ENCODE data around the gene WRAP53.

The WRAP53 gene

GRCh38 chr17:7684851-7685532, 3.3 kb upstream of the WRAP53 start:
- no peak for DNase-seq

- peak; percentile 89 for DNase-seq
Measured at GRCh38 chr17:7685533-7686221, 2.6 kb upstream of the WRAP53 start.

DNA sequence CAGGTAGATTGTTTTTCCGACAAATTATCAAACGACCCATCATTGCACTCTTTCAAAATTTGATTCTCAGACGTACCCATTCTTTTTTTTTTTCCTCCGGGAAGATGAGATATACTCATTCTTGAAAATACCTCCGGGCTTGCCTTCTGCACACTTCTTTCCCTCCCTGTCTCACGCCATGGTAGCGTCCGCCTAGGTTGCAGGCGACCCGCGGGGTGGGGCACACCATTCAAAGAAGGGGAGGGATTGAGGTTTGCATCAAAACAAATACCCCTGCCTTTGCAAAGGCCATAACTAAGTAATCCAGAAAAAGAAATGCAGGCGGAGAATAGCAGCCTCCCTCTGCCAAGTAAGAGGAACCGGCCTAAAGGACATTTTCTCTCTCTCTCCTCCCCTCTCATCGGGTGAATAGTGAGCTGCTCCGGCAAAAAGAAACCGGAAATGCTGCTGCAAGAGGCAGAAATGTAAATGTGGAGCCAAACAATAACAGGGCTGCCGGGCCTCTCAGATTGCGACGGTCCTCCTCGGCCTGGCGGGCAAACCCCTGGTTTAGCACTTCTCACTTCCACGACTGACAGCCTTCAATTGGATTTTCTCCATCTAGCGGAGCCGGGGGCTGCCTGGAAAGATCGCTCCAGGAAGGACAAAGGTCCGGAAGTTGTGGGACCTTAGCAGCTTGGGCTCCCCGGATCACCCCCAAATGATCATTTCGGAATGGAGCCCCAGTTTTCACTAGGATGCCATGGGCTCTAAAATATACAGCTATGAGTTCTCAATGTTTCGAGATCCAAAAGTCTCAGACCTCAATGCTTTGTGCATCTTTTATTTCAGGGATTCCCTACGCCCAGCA, 1.8 kb upstream of the WRAP53 start:
- DNase-seq, result peak; percentile 75

DNA sequence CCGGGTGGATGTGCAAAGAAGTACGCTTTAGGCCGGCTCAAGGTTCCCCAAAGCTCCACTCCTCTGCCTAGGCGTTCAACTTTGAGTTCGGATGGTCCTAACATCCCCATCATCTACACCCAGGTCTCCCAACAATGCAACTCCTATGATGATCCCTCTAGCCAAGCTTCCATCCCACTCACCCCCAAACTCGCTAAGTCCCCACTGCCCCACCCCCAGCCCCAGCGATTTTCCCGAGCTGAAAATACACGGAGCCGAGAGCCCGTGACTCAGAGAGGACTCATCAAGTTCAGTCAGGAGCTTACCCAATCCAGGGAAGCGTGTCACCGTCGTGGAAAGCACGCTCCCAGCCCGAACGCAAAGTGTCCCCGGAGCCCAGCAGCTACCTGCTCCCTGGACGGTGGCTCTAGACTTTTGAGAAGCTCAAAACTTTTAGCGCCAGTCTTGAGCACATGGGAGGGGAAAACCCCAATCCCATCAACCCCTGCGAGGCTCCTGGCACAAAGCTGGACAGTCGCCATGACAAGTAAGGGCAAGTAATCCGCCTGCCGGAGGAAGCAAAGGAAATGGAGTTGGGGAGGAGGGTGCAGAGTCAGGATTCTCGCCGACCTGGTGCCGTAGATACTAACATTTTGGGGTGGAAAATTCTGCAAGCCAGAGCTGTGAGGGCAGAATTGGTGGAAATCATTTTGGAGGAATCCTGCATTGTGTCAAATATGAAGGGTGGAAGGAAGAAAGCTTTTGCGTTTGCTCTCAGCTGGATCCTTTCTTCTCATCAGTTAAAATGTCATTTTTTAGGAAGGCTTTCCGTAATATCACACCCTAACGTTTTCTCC, 987 bp upstream of the WRAP53 start, which contains the start of gene TP53:
TP53 (minus strand) TSS at position 419 of the 836 bp plus-strand sequence. CDS start 10,896 bp downstream, outside the sequence.
- peak; percentile 90 for DNase-seq

- DNase-seq, result no peak
Measured at GRCh38 chr17:7688808-7689316, 585 bp downstream of the WRAP53 start.

DNA sequence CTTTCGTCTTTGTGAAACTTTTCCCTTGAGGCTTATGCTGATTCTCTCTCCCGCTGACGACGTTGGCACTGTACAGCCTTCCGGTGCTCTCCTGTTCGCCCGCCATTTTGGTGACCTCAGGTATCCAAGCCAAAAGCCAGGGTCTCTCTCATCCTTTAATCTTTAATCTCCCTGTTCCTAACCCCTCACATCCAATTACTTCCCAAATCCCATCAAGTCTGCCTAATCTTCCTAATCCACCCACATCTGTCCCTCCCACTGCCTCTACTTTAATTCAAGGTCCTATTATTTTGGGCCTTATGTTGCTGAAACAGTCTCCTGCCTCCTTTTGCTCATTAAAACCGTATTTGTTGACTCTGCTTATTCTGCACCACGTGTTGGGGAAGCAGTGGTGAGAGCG, 7.3 kb downstream of the WRAP53 start:
- no peak for DNase-seq

- no peak for DNase-seq
Measured at GRCh38 chr17:7697828-7698588, 9.7 kb downstream of the WRAP53 start.

GRCh38 chr17:7700510-7700909, 12.2 kb downstream of the WRAP53 start:
- DNase-seq, result no peak

- DNase-seq, result no peak
Measured at GRCh38 chr17:7701681-7702080, 13.4 kb downstream of the WRAP53 start.

DNA sequence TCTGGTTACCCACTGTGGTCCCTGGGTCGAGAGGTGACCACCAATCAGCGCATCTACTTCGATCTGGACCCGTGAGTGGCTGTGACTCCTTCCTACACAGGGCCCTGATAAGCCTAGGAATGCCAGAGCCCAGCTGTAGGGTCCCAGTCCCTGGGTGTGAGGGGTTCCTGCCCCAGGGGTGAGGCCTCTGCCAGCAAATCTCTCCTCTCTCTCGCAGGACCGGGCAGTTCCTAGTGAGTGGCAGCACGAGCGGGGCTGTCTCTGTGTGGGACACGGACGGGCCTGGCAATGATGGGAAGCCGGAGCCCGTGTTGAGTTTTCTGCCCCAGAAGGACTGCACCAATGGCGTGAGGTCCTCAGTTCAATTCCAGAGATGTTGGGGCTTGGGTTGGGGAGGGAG, 14.5 kb downstream of the WRAP53 start:
- no peak for DNase-seq

GRCh38 chr17:7703584-7704479, 15.6 kb downstream of the WRAP53 start:
- peak; percentile 28 for DNase-seq

DNA sequence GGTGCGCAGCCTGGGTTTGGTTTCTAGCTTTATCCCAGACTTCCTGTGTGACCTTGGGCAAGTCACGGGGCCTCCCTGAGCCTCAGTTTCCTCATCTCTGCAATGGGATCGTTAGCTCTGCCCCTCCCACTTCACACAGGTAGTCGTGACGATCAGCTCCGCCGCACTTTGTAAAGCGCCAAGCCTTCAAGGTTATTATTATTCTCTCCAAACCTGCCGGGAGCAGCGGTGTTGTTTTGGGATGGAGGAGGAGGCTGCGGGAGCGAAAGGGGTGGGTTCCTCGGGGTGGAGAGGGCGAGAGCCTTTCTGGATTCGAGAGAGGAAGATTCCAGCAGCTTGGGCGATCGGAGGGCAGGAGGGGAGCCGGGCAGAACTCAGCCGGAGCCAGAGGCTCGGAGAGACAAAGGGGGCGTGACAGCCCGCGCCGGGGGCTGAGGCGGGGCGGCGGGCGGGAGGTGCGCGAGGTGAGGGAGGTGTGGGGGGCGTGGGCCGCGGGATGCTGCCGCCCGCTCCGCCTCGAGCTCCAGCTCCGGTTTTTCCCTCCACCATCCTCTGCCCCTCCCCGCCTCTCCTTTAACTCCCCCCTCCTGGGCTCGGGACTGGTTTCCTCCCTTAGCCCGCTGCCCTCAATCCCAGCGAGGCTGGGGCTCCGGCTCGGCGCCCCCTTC, 16.5 kb downstream of the WRAP53 start, which contains the start of gene EFNB3:
EFNB3 (plus strand) TSS at position 602 of the 668 bp plus-strand sequence. CDS start 397 bp downstream, outside the sequence.
- no peak for DNase-seq

GRCh38 chr17:7705269-7706255, 17.3 kb downstream of the WRAP53 start:
- DNase-seq, result no peak

- DNase-seq, result no peak
Measured at GRCh38 chr17:7706631-7707354, 18.5 kb downstream of the WRAP53 start.

DNA sequence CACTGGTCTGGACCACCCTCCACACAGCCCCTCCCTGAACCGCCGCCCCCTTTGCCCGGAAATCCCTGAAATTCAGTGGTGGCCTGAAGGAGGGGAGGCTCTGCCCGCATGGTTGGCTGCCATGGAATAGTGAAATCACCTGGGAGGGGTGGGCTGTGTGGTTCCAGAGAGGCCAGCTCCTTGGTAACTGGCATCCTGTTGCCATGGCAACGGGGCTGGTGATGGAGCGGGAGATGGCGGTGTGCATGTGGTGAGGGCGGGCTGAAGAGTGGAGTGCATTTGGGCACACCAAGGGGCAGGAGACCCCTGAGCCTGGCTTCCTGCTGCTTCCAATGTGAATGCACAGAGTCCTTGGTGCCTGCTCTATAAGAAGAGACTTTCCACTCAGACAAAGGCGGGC, 19.2 kb downstream of the WRAP53 start:
- DNase-seq, result no peak

DNA sequence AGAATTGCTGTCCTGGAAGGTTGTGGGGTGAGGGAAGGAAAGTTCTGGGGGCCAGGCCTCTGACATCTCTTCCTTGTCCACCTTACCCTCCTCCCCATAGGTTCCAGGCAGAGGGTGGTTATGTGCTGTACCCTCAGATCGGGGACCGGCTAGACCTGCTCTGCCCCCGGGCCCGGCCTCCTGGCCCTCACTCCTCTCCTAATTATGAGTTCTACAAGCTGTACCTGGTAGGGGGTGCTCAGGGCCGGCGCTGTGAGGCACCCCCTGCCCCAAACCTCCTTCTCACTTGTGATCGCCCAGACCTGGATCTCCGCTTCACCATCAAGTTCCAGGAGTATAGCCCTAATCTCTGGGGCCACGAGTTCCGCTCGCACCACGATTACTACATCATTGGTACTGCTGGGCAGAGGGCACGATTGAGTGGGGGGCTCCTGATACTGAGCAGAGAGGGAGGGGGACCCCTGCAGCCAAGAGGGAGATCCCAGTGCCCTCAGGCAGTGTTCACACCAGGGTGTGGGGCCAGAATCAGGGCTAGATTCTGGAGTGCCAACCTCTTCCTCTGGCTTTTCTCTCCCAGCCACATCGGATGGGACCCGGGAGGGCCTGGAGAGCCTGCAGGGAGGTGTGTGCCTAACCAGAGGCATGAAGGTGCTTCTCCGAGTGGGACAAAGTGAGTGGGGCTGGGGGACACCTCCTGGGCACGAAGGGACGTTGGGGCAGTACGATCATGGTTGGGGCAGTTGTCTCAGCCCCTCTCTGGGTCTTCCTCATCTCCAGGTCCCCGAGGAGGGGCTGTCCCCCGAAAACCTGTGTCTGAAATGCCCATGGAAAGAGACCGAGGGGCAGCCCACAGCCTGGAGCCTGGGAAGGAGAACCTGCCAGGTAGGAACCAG, 19.8 kb downstream of the WRAP53 start:
- DNase-seq, result no peak

DNA sequence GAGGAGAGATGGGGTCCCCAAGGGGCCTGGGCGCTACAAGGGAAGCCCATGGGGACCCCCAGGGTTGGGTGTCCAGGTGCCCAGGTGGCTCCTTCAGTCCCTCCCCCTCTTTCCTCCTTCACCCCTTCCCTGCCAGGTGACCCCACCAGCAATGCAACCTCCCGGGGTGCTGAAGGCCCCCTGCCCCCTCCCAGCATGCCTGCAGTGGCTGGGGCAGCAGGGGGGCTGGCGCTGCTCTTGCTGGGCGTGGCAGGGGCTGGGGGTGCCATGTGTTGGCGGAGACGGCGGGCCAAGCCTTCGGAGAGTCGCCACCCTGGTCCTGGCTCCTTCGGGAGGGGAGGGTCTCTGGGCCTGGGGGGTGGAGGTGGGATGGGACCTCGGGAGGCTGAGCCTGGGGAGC, 20.8 kb downstream of the WRAP53 start:
- DNase-seq, result no peak

Measured in CD4-positive, alpha-beta T cell treated with Interferon gamma for 1 hour (primary cell).